ENCODE results near the gene DONSON.
A peak's percentile ranks its signal among the peaks of the same experiment; 100 is the strongest.

The DONSON gene

GRCh38 chr21:33560965-33561364 is 27.5 kb downstream of the DONSON start:
- no peak for DNase-seq

- no peak for DNase-seq
Observed at GRCh38 chr21:33559813-33560212, 28.7 kb downstream of the DONSON start.

- no peak for DNase-seq
Observed at GRCh38 chr21:33558777-33559421, 29.6 kb downstream of the DONSON start.

GRCh38 chr21:33557447-33557846 is 31.0 kb downstream of the DONSON start:
- DNase-seq, result no peak

GRCh38 chr21:33554982-33555344 is 33.5 kb downstream of the DONSON start:
- DNase-seq, result no peak

GRCh38 chr21:33554236-33554981 is 34.1 kb downstream of the DONSON start:
- DNase-seq, result no peak

- DNase-seq, result no peak
Observed at GRCh38 chr21:33552999-33553598, 35.4 kb downstream of the DONSON start.

GRCh38 chr21:33552093-33552998 is 36.1 kb downstream of the DONSON start:
- DNase-seq, result no peak

- no peak for DNase-seq
Observed at GRCh38 chr21:33551664-33552063, 36.8 kb downstream of the DONSON start.

- DNase-seq, result no peak
Observed at GRCh38 chr21:33550772-33551660, 37.5 kb downstream of the DONSON start.

- DNase-seq, result no peak
Observed at GRCh38 chr21:33549848-33550771, 38.4 kb downstream of the DONSON start.

- DNase-seq, result no peak
Observed at GRCh38 chr21:33546086-33546485, 42.4 kb downstream of the DONSON start.

GRCh38 chr21:33544451-33545195 is 43.9 kb downstream of the DONSON start:
- no peak for DNase-seq

- peak; percentile 61 for DNase-seq
Observed at GRCh38 chr21:33543505-33544129, 44.9 kb downstream of the DONSON start.

- peak; percentile 99 for DNase-seq
Observed at GRCh38 chr21:33542640-33543504, 45.6 kb downstream of the DONSON start, which contains the start of gene SON. TSS of gene SON (plus strand) at chr21:33543038. CDS start at chr21:33543093, 55 bp downstream.

GRCh38 chr21:33541756-33542639 is 46.5 kb downstream of the DONSON start, which contains the start of gene GART:
TSS of gene GART (minus strand) at chr21:33542117. CDS start at chr21:33539315, 2,802 bp downstream.
- peak; percentile 54 for DNase-seq

- no peak for DNase-seq
Observed at GRCh38 chr21:33541105-33541711, 47.3 kb downstream of the DONSON start.

All from kidney glomerular epithelial cell (primary cell).